Activated CD8-positive, alpha-beta T cell treated with anti-CD3 and anti-CD28 coated beads, Interleukin-2, amount 10 ng/mL, durations not matched to agents 7 days and 5 days (primary cell): ENCODE measurements around the gene PYGB. TPM values are rescaled to one million over a fixed set of nuclear protein-coding genes. Genes with fewer than 3 reads are reported as not detected.

Experiments
- ATAC-seq: fragments of 150-1000 bp; cut with Tn5 transposase; one replicate; pipeline ENCODE4 v1.10.0; 2021; ENCODE audit warnings: moderate library complexity
- CTCF ChIA-PET: fragments of 350-600 bp; sonication (Branson Sonifier 250); formaldehyde crosslinking; loops from one replicate; lab custom pipeline; 2021; ENCODE audit warnings: antibody characterized with exemption; lab: Charles Lee
- POLR2A ChIA-PET: fragments of 350-600 bp; sonication (Branson Sonifier 250); formaldehyde crosslinking; loops from one replicate; lab custom pipeline; 2021; ENCODE audit warnings: antibody characterized with exemption; lab: Charles Lee
- DNase-seq: peaks from one replicate; pipeline ENCODE4 v3.0.0-alpha.2; 2020
- H3K27ac Mint-ChIP-seq: one replicate; pipeline ENCODE4 v1.8.0; 2021; ENCODE audit warnings: mild to moderate bottlenecking, mixed read lengths
- H3K27me3 Mint-ChIP-seq: one replicate; pipeline ENCODE4 v1.8.0; 2021; ENCODE audit warnings: low read depth, mixed read lengths
- H3K36me3 Mint-ChIP-seq: one replicate; pipeline ENCODE4 v1.8.0; 2021; ENCODE audit warnings: low read depth, mixed read lengths
- H3K4me1 Mint-ChIP-seq: one replicate; pipeline ENCODE4 v1.8.0; 2021; ENCODE audit warnings: low read depth, mixed read lengths
- H3K4me3 Mint-ChIP-seq: one replicate; pipeline ENCODE4 v1.8.0; 2021; ENCODE audit warnings: mild to moderate bottlenecking, mixed read lengths
- H3K9me3 Mint-ChIP-seq: one replicate; pipeline ENCODE4 v1.8.0; 2022; ENCODE audit warnings: mixed read lengths; ENCODE audit not compliant: insufficient read depth
- total RNA-seq, 2 experiments: library from RNA; stranded (reverse); gene quantifications; one replicate each; pipeline ENCODE4 v1.2.3, GENCODE V29; 2021

Gene PYGB
- total RNA-seq, 2 experiments from 2014 or later = 33.9 TPM

DNA sequence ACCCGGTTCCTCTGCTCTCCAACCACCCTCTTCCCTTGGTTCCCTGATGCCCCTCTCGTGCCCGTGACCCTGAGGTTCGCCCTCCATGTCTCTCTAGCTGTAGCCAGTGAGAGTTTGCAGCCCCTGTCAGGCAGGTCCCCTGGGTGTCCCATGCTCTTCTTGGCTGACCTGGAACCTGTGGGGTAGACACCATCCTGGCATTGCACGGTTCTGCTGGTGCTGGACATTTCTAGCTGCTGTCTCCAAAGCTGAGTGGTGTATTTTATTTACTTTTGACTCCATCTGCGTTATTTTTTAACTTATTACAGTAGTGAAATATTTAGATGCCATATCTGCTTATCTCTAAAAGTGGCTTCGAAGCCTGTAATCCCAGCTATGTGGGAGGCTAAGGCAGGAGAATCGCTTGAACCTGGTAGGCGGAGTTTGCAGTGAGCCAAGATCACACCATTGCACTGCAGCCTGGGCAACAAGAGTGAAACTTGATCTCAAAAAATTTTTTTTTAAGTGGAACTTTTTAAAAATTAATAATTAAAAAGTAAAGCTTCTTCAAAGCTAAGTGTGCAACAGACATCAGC, 39.8 kb upstream of the PYGB start:
- ChIA-PET POLR2A (no interaction called here), CTCF (no interaction called here)
- Mint-ChIP-seq H3K36me3 (peaks cover 5% of the 10 kb centered on the region), H3K9me3 (no peaks in the 10 kb centered on the region), H3K27ac (no peak overlapping the region), H3K27me3 (no peaks in the 10 kb centered on the region), H3K4me3 (no peak overlapping the region), H3K4me1 (peaks cover 5% of the 10 kb centered on the region)
- DNase-seq (no peak), ATAC-seq (no peak)

DNA sequence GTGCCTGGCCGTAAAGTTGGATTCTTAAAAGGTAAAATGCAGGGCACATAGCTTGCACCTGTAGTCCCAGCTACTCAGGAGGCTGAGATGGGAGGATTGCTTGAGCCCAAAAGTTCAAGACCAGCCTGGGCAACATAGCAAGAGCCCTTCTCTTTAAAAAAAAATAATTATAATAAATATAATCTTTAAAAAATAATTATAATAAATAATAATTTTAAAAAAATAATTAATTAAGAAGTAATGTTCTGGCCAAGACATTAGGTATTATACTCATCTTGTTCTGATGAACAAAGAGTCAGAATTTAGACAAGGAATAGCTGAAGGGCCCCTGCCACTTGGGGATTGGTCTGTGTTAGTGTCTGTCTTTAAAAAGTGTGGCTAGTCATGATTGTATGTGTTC, 38.5 kb upstream of the PYGB start:
- POLR2A ChIA-PET = no interaction called here
- CTCF ChIA-PET = no interaction called here
- H3K36me3 Mint-ChIP-seq = peaks cover 5% of the 10 kb centered on the region

DNA sequence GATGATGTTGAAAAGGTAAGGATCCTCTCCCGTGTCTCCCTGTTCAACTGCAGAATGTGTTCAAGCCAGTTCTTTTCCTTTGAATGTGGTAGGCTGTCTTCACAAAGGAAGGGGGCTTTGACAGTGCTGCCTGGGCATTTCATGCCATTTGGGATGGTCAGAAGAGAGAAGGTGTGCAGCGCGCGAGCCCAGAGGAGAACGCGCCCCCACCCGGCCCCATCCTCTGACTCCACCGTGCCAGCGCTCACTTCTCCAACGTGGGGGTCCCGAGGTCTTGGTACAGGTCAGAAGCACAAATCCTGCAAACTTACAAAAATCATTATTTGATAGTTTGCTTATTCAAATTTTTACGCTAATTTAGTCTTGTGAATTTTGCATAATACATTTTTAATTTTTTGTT, 38.0 kb upstream of the PYGB start:
- Mint-ChIP-seq H3K27me3 (no peaks in the 10 kb centered on the region), H3K4me1 (peaks cover 3% of the 10 kb centered on the region), H3K4me3 (no peak overlapping the region), H3K36me3 (peaks cover 5% of the 10 kb centered on the region), H3K9me3 (no peaks in the 10 kb centered on the region), H3K27ac (no peak overlapping the region)
- ChIA-PET POLR2A (interaction anchor here (0.6 kb wide), 1 partner anchor 953 kb away, joined by 3 read pairs; no protein-coding TSS in a partner anchor), CTCF (no interaction called here)
- ATAC-seq (no peak), DNase-seq (no peak)

More for the DNA sequence above, 38.5 kb upstream of the PYGB start:
- H3K27ac Mint-ChIP-seq = no peak overlapping the region
- H3K9me3 Mint-ChIP-seq = no peaks in the 10 kb centered on the region
- peaks cover 3% of the 10 kb centered on the region for H3K4me1 Mint-ChIP-seq
- H3K4me3 Mint-ChIP-seq = no peak overlapping the region
- no peak for DNase-seq
- ATAC-seq = no peak
- H3K27me3 Mint-ChIP-seq = no peaks in the 10 kb centered on the region

DNA sequence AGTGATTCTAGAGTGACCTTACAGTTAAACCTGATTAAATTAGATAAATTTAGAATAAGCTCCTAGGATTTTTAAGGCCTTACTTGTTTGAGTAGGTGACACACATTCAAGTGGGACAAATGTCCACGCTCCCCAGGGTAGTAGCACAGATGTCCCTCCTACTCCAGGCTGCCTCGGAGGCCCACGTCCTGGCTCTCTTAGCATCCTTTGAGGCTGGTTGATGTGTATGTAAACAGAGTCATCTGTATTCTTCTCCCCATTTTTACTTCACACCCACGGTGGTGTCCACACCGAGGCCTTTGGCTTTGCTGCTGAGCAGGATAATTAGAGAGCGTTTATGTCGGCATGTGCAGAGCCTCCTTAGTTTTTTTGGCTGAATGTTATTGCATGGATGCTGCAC, 36.6 kb upstream of the PYGB start:
- Mint-ChIP-seq H3K27ac (no peak overlapping the region), H3K27me3 (no peaks in the 10 kb centered on the region), H3K36me3 (peaks cover 5% of the 10 kb centered on the region), H3K4me3 (no peak overlapping the region), H3K4me1 (no peaks in the 10 kb centered on the region), H3K9me3 (no peaks in the 10 kb centered on the region)
- ATAC-seq (no peak), DNase-seq (no peak)
- ChIA-PET CTCF (interaction anchor here (1.1 kb wide), 1 partner anchor 188 kb away, joined by 3 read pairs; no protein-coding TSS in a partner anchor), POLR2A (interaction anchor here (0.6 kb wide), 1 partner anchor 115 kb away, joined by 3 read pairs; no protein-coding TSS in a partner anchor)

DNA sequence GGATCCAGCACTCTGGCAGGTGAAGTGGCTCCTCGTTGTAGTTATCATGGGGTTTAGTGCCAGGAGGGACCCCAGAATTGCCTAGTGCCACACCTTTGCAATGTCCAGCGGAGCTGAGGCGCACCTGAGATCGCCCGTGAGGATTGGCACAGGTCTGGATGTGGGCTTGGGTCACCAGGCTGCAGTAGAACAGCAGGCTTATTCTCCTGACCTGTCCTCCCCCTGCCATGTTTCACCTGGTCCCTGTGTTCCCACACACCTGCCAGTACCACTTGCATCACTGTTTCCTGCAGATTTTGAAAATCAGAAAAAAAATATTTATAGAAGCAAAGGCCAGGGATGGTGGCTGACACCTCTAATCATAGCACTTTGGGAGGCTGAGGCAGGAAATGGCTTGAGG, 35.6 kb upstream of the PYGB start:
- ATAC-seq = no peak

DNA sequence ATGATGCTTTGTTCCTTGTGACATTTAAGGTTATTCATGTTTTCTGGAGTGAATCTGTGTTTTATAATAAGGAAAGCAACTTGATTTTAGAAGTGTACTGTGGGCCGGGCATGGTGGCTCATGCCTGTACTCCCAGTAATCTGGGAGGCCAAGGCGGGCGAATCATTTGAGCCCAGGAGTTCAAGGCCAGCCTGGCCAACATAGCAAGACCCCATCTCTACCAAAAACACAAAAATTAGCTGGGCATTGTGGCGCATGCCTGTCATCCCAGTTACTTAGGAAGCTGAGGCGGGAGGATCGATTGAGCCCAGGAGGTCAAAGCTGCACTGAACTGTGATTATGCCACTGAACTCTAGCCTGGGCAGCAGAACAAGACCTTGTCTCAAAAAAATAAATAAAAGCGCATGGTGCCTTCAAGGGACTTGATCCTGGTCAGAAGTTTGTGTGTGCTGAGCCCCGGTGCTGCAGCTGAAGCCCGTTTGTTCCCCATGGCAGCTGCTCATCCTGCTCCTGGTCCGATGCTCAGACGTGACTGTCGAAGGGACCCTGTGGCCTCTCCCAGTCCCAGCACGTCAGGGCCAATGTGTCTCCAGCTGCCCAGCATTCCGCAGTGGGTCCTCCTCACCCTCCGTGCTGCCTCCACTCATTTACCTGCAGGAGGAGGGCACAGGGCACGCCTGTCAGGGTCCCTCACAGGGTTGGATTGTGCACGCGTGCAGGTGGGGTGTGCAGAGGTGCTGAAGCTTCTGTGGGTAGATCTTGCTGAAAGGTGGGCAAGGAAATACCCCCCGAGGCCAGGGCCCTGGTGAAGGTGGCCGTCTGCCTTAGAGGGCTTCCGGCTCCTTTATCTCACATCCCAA, 34.1 kb upstream of the PYGB start:
- Mint-ChIP-seq H3K36me3 (peaks cover 5% of the 10 kb centered on the region), H3K4me3 (no peak overlapping the region), H3K9me3 (no peaks in the 10 kb centered on the region), H3K27me3 (no peaks in the 10 kb centered on the region), H3K27ac (no peak overlapping the region), H3K4me1 (no peaks in the 10 kb centered on the region)
- ATAC-seq = no peak
- POLR2A ChIA-PET = no interaction called here
- DNase-seq = no peak
- CTCF ChIA-PET = no interaction called here

More for the DNA sequence above, 35.6 kb upstream of the PYGB start:
- no peaks in the 10 kb centered on the region for H3K27me3 Mint-ChIP-seq
- no peaks in the 10 kb centered on the region for H3K9me3 Mint-ChIP-seq
- no peak overlapping the region for H3K4me3 Mint-ChIP-seq
- no peak for DNase-seq
- CTCF ChIA-PET = no interaction called here
- peaks cover 5% of the 10 kb centered on the region for H3K36me3 Mint-ChIP-seq
- POLR2A ChIA-PET = no interaction called here
- no peak overlapping the region for H3K27ac Mint-ChIP-seq
- no peaks in the 10 kb centered on the region for H3K4me1 Mint-ChIP-seq

DNA sequence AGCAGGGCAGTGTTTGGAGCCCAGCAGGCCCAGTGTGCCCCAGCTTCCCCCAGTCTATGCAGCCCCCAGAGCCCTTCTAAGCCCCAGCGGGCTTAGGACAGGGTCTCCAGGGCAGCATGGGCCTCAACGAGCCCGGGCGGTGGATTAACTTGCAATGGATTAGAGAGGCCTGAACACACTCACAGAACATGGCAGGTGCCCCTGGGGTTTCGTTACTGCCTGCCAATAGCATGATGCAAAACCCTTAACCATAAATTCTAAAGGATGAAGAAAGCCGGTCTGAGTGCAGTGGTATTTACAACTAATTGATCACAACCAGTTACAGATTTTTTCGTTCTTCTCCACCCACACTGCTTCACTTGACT, 33.5 kb upstream of the PYGB start:
- Mint-ChIP-seq H3K4me3 (no peak overlapping the region), H3K27ac (no peak overlapping the region), H3K4me1 (no peaks in the 10 kb centered on the region), H3K36me3 (peaks cover 5% of the 10 kb centered on the region), H3K27me3 (no peaks in the 10 kb centered on the region), H3K9me3 (no peaks in the 10 kb centered on the region)
- ChIA-PET POLR2A (no interaction called here), CTCF (no interaction called here)
- ATAC-seq = no peak
- DNase-seq = no peak

DNA sequence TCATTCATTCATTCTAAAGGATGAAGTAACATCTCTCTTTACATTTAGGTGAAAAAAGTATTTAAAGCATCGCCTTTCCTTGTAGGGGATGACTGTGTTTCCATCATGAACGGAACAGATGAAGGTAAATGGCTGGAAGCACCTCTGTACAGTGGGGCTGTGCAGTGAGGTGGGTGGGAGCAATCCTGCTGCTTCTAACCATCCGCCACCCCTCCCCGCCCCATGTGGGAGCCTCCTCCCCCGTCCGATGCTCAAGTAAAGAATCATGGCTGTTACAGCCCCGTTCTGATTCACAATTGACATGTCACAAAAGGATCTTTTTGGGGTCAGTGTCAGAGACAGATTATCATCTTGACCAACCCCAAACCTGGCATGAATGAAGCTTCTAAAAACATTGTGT, 33.1 kb upstream of the PYGB start:
- POLR2A ChIA-PET = no interaction called here
- H3K27me3 Mint-ChIP-seq = no peaks in the 10 kb centered on the region
- no peaks in the 10 kb centered on the region for H3K4me1 Mint-ChIP-seq
- H3K27ac Mint-ChIP-seq = no peak overlapping the region
- H3K36me3 Mint-ChIP-seq = peaks cover 5% of the 10 kb centered on the region
- CTCF ChIA-PET = no interaction called here
- H3K4me3 Mint-ChIP-seq = no peak overlapping the region
- ATAC-seq (no peak), DNase-seq (no peak)
- no peaks in the 10 kb centered on the region for H3K9me3 Mint-ChIP-seq

DNA sequence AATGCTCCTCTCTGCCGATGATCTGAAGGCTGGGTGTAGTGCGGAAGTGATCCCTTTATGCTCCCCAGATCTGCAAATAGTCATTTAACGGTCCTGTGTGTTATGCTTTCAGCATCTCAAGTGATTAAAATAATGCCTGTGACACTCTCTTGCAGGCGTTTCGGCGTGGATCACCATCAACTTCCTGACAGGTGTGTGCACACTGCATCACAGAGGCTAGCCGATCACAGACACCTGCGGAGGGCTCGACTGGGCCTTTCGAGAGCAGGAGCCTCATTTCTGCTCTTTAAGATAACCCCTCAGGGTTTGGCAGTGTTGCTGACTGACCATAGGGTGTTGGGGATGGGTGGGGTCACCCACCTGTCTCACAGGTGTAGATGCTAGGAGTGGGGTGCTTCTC, 32.4 kb upstream of the PYGB start:
- POLR2A ChIA-PET = no interaction called here
- DNase-seq (no peak), ATAC-seq (no peak)
- Mint-ChIP-seq H3K4me3 (no peak overlapping the region), H3K27me3 (no peaks in the 10 kb centered on the region), H3K27ac (no peak overlapping the region), H3K36me3 (peaks cover 5% of the 10 kb centered on the region), H3K4me1 (no peaks in the 10 kb centered on the region), H3K9me3 (no peaks in the 10 kb centered on the region)
- CTCF ChIA-PET = no interaction called here

DNA sequence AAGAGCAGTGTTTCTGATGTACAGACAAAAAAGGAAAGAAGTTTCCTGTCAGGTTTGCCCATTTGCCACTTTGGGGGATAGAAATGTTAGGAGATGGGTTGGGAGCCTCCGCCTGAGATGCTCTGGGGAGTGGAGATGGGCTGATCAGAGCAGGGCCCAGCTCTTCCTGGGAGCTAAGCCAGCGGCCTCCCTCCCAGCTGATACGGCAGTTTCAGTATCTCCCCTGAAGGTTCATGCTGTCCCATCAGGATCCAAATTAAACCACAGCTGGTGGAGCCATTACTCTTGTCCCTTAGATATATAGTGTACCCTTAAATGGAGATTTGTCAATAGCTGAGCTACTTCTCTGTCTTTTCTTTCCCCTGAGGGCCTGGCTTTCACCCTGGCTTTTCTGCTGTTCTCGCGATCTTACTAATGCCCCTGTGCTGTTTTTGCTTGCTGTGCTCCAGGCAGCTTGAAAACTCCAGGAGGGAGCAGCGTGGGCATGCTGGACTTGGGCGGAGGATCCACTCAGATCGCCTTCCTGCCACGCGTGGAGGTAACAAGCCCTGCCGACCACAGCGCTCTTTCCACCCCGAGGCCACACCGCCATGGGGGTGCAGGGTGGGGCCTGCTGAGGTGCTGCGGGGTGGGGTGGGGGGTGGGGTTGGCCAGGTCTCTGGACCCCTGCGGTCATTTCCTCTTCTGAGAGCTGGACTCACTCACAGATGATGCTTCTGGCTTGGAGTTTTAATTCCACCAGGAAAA, 31.5 kb upstream of the PYGB start:
- ChIA-PET POLR2A (no interaction called here), CTCF (no interaction called here)
- ATAC-seq (no peak), DNase-seq (no peak)
- Mint-ChIP-seq H3K27ac (no peak overlapping the region), H3K4me1 (no peaks in the 10 kb centered on the region), H3K36me3 (peaks cover 5% of the 10 kb centered on the region), H3K27me3 (no peaks in the 10 kb centered on the region), H3K9me3 (no peaks in the 10 kb centered on the region), H3K4me3 (no peak overlapping the region)

DNA sequence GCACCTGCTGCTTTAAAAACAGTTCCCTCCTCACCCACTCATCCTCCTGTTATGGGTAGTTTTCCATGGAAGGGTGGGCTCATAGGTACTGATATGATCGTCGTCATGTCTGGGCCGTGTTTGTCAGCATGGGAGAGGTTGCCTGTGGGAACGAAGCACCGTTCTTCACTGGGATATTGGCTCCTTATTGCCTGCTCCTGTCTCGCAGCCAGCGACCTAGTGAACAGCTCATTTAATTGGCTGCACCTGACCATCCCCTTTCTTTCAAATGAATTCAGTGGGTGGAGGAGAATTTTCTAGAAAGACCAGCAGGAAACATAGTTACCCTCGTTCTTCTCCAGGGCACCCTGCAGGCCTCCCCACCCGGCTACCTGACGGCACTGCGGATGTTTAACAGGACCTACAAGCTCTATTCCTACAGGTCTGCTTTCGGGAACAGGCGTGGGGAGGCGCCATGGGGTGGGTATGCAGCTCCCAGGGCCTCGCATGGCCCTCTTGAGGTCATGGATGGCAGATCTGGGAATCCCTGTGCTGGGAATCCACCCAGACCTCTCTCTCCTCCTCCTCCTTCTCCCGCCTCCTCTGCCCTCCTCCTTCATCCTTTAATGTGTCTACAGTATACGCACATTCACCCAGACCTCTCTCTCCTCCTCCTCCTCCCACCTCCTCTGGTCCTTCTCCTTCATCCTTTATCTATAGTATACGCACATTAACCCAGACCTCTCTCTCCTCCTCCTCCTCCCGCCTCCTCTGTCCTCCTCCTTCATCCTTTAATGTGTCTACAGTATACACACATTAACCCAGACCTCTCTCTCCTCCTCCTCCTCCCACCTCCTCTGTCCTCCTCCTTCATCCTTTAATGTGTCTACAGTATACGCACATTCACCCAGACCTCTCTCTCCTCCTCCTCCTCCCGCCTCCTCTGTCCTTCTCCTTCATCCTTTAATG, 30.4 kb upstream of the PYGB start:
- no peaks in the 10 kb centered on the region for H3K4me1 Mint-ChIP-seq
- ATAC-seq (no peak), DNase-seq (no peak)
- no peaks in the 10 kb centered on the region for H3K9me3 Mint-ChIP-seq
- no peaks in the 10 kb centered on the region for H3K36me3 Mint-ChIP-seq
- H3K4me3 Mint-ChIP-seq = no peak overlapping the region
- H3K27me3 Mint-ChIP-seq = no peaks in the 10 kb centered on the region
- ChIA-PET POLR2A (no interaction called here), CTCF (no interaction called here)
- no peak overlapping the region for H3K27ac Mint-ChIP-seq
